GM12878 (cell line): ENCODE measurements around the gene IVD. TPM values are rescaled to one million over a fixed set of nuclear protein-coding genes. Genes with fewer than 3 reads are reported as not detected.

Experiments used
- ATF7 ChIP-seq: fragments of 450-650 bp; IDR thresholded peaks from 2 replicates; pipeline ENCODE4 v1.6.1; 2016; ENCODE audit warnings: low read depth, mild to moderate bottlenecking
- FOXM1 ChIP-seq: IDR thresholded peaks from 2 replicates; pipeline ENCODE4 v1.6.1; 2012; ENCODE audit warnings: low read depth, mild to moderate bottlenecking, inconsistent platforms, low read length, moderate library complexity
- IKZF1 ChIP-seq: fragments of 450-650 bp; conservative IDR thresholded peaks from 2 replicates; pipeline ENCODE4 v1.6.1; 2017; ENCODE audit warnings: antibody characterized with exemption, mild to moderate bottlenecking
- IKZF2 ChIP-seq, 2 experiments: fragments of 450-650 bp; IDR thresholded peaks; 2 replicates each; pipeline ENCODE4 v1.6.1; 2017; ENCODE audit warnings: mild to moderate bottlenecking in 2 of 2, moderate library complexity in 2 of 2
- LARP7 ChIP-seq: fragments of 450-650 bp; IDR thresholded peaks from 2 replicates; pipeline ENCODE4 v1.6.1; 2017; ENCODE audit warnings: mild to moderate bottlenecking
- MXI1 ChIP-seq: fragments of 150-350 bp; IDR thresholded peaks from 2 replicates; pipeline ENCODE4 v1.6.1; 2011; ENCODE audit warnings: low read depth, mild to moderate bottlenecking, inconsistent platforms, low read length, improper control_type of control experiment
- NFIC ChIP-seq: IDR thresholded peaks from 2 replicates; pipeline ENCODE4 v1.6.1; 2012; ENCODE audit warnings: low read depth, mild to moderate bottlenecking, inconsistent platforms, low read length, moderate library complexity
- NFYB ChIP-seq: IDR thresholded peaks from 2 replicates; pipeline ENCODE4 v1.6.1; 2011; ENCODE audit warnings: low read depth, mild to moderate bottlenecking, low read length, improper control_type of control experiment, moderate library complexity; ENCODE audit not compliant: insufficient read depth
- POLR2AphosphoS2 ChIP-seq: IDR thresholded peaks from 2 replicates; pipeline ENCODE4 v1.6.1; 2011; ENCODE audit warnings: low read depth, mild to moderate bottlenecking, low read length, improper control_type of control experiment, moderate library complexity
- POLR2AphosphoS5 ChIP-seq: IDR thresholded peaks from 2 replicates; pipeline ENCODE4 v1.6.1; 2011; ENCODE audit warnings: mild to moderate bottlenecking, low read length, inconsistent platforms
- RAD51 ChIP-seq: fragments of 450-650 bp; IDR thresholded peaks from 2 replicates; pipeline ENCODE4 v1.6.1; 2016; ENCODE audit warnings: moderate library complexity, mild to moderate bottlenecking, inconsistent platforms
- RELA ChIP-seq: fragments of 450-650 bp; IDR thresholded peaks from 2 replicates; pipeline ENCODE4 v1.8.0; 2014; ENCODE audit warnings: borderline replicate concordance; ENCODE audit not compliant: partially characterized antibody
- SMAD1 ChIP-seq: fragments of 450-650 bp; IDR thresholded peaks from 2 replicates; pipeline ENCODE4 v1.6.1; 2018; ENCODE audit warnings: mild to moderate bottlenecking, low read depth; ENCODE audit not compliant: partially characterized antibody
- YY1 ChIP-seq: IDR thresholded peaks from 2 replicates; pipeline ENCODE4 v1.6.1; 2011; ENCODE audit warnings: low read depth, mild to moderate bottlenecking, low read length
- polyA plus RNA-seq, 11 experiments: library from polyadenylated mRNA; depleted of rRNA in 4 of 11; unstranded in 6 of 11; stranded (reverse) in 5 of 11; fragments of >200 nt; fragmentation: Nextera tagmentation in 4 of 11; fragmentation: Illumina TruSeq in 1 of 11; extraction: Ambion mirVana in 4 of 11; extraction: Trizol in 1 of 11; gene quantifications; 1 replicate in 1 of 11; 2 replicates in 10 of 11; pipeline versions ENCODE4 v1.2.1 to v1.2.3, GENCODE V29; 2011 to 2016; ENCODE audit warnings: inconsistent platforms in 2 of 11, missing spikeins in 2 of 11, low read depth in 1 of 11
- total RNA-seq, 4 experiments: library from RNA; depleted of rRNA in 3 of 4; stranded (reverse); fragments of >200 nt in 3 of 4; fragmentation: Illumina TruSeq in 1 of 4; extraction: Trizol in 1 of 4; gene quantifications; 2 replicates each; pipeline versions ENCODE4 v1.2.1 to v1.2.3, GENCODE V29; 2013 to 2021
- TF ChIP-seq, protein P1 (sequence below): fragments of 150-350 bp; IDR thresholded peaks from 2 replicates; pipeline ENCODE4 v1.6.1; 2014; ENCODE audit warnings: mild to moderate bottlenecking, low read depth, low read length
- TF ChIP-seq, protein P2 (sequence below): fragments of 450-650 bp; IDR thresholded peaks from 2 replicates; pipeline ENCODE4 v1.6.1; 2018; ENCODE audit warnings: mild to moderate bottlenecking, low read depth, moderate library complexity; ENCODE audit not compliant: partially characterized antibody
- TF ChIP-seq, protein P3 (sequence below): fragments of 450-650 bp; IDR thresholded peaks from 2 replicates; pipeline ENCODE4 v1.6.1; 2017; ENCODE audit warnings: antibody characterized with exemption, mild to moderate bottlenecking, moderate library complexity
- TF ChIP-seq, protein P4 (sequence below): fragments of 450-650 bp; IDR thresholded peaks from 2 replicates; pipeline ENCODE4 v1.6.1; 2014; ENCODE audit warnings: mild to moderate bottlenecking

Gene IVD
- total and polyA plus RNA-seq, 10 of the 15 experiments (the other 5 are each of a cell fraction or from before 2014, with no cell fraction given): 5.3 to 59.8 (median 45.7) TPM

DNA sequence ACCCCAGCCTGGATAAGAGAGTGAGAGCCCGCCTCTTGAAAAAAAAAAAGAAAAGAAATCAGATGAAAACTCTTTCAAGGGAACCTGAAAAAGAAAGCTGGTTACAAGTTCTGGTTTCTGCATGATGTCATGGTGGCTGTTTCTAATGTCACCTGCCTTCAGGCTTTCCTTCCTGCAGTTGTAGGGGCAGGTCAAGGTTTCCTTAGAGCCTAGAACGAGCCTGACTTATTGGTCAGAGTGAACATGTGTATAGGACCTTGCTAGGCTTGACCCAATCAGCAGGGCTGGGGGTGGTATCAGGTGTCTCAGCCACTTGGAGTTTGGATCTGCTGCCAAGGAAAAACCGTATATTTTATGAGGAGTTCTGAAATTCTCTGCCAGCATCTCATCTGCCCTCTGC lies 3.8 kb downstream of the IVD start (continued):
- no peak for TF ChIP-seq SMAD1
- no peak for TF ChIP-seq YY1
- TF ChIP-seq FOXM1: no peak
- peak; percentile 97 for TF ChIP-seq ATF7
- TF ChIP-seq POLR2AphosphoS5: no peak
- no peak for TF ChIP-seq RELA
- no peak for TF ChIP-seq LARP7
- no peak for TF ChIP-seq POLR2AphosphoS2
- 0 out of 2 replicates have a peak, but pooled peaks have one; percentile 20 for TF ChIP-seq RAD51
- TF ChIP-seq, protein P1, sequence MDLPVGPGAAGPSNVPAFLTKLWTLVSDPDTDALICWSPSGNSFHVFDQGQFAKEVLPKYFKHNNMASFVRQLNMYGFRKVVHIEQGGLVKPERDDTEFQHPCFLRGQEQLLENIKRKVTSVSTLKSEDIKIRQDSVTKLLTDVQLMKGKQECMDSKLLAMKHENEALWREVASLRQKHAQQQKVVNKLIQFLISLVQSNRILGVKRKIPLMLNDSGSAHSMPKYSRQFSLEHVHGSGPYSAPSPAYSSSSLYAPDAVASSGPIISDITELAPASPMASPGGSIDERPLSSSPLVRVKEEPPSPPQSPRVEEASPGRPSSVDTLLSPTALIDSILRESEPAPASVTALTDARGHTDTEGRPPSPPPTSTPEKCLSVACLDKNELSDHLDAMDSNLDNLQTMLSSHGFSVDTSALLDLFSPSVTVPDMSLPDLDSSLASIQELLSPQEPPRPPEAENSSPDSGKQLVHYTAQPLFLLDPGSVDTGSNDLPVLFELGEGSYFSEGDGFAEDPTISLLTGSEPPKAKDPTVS: no peak
- peak; percentile 76 for TF ChIP-seq NFYB
- TF ChIP-seq MXI1: no peak
- no peak; the same call in 1 of the 2 replicates for TF ChIP-seq NFIC
- TF ChIP-seq, protein P2, sequence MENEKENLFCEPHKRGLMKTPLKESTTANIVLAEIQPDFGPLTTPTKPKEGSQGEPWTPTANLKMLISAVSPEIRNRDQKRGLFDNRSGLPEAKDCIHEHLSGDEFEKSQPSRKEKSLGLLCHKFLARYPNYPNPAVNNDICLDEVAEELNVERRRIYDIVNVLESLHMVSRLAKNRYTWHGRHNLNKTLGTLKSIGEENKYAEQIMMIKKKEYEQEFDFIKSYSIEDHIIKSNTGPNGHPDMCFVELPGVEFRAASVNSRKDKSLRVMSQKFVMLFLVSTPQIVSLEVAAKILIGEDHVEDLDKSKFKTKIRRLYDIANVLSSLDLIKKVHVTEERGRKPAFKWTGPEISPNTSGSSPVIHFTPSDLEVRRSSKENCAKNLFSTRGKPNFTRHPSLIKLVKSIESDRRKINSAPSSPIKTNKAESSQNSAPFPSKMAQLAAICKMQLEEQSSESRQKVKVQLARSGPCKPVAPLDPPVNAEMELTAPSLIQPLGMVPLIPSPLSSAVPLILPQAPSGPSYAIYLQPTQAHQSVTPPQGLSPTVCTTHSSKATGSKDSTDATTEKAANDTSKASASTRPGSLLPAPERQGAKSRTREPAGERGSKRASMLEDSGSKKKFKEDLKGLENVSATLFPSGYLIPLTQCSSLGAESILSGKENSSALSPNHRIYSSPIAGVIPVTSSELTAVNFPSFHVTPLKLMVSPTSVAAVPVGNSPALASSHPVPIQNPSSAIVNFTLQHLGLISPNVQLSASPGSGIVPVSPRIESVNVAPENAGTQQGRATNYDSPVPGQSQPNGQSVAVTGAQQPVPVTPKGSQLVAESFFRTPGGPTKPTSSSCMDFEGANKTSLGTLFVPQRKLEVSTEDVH: no peak
- TF ChIP-seq IKZF2 (IDR thresholded peaks at IDR 0.05): no peak
- TF ChIP-seq, protein P3, sequence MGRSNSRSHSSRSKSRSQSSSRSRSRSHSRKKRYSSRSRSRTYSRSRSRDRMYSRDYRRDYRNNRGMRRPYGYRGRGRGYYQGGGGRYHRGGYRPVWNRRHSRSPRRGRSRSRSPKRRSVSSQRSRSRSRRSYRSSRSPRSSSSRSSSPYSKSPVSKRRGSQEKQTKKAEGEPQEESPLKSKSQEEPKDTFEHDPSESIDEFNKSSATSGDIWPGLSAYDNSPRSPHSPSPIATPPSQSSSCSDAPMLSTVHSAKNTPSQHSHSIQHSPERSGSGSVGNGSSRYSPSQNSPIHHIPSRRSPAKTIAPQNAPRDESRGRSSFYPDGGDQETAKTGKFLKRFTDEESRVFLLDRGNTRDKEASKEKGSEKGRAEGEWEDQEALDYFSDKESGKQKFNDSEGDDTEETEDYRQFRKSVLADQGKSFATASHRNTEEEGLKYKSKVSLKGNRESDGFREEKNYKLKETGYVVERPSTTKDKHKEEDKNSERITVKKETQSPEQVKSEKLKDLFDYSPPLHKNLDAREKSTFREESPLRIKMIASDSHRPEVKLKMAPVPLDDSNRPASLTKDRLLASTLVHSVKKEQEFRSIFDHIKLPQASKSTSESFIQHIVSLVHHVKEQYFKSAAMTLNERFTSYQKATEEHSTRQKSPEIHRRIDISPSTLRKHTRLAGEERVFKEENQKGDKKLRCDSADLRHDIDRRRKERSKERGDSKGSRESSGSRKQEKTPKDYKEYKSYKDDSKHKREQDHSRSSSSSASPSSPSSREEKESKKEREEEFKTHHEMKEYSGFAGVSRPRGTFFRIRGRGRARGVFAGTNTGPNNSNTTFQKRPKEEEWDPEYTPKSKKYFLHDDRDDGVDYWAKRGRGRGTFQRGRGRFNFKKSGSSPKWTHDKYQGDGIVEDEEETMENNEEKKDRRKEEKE: no peak
- no peak for TF ChIP-seq IKZF1
- TF ChIP-seq, protein P4, sequence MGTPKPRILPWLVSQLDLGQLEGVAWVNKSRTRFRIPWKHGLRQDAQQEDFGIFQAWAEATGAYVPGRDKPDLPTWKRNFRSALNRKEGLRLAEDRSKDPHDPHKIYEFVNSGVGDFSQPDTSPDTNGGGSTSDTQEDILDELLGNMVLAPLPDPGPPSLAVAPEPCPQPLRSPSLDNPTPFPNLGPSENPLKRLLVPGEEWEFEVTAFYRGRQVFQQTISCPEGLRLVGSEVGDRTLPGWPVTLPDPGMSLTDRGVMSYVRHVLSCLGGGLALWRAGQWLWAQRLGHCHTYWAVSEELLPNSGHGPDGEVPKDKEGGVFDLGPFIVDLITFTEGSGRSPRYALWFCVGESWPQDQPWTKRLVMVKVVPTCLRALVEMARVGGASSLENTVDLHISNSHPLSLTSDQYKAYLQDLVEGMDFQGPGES: no peak
- TF ChIP-seq, all 136 proteins: peak for 12
